A673 (cell line): ENCODE results near the gene KRTAP10-7.

Source experiments
- CTCF ChIP-seq: fragments of 300-800, 200-600 bp; sonication (generic); conservative IDR thresholded peaks from 2 replicates; pipeline ENCODE4 v1.5.1; 2017; ENCODE audit warnings: low read depth, mild to moderate bottlenecking, antibody characterized with exemption, low read length, moderate library complexity, mixed read lengths
- EZH2 ChIP-seq: fragments of 200-600 bp; sonication (generic); IDR thresholded peaks from 2 replicates; pipeline ENCODE4 v1.6.1; 2017; ENCODE audit warnings: borderline replicate concordance, low read depth, mild to moderate bottlenecking, mixed read lengths, antibody characterized with exemption, low read length; ENCODE audit not compliant: poor library complexity, severe bottlenecking

GRCh38 chr21:44582055-44582454 lies 18.3 kb upstream of the KRTAP10-7 start:
- TF ChIP-seq EZH2 (no peak), CTCF (no peak)
